ENCODE data around the gene PICALM. TPM values are rescaled to one million over a fixed set of nuclear protein-coding genes. Genes with fewer than 3 reads are reported as not detected.

The PICALM gene
- total and polyA plus RNA-seq, 2 of the 4 experiments (the other 2 are of a cell fraction): 235 to 453 TPM

DNA sequence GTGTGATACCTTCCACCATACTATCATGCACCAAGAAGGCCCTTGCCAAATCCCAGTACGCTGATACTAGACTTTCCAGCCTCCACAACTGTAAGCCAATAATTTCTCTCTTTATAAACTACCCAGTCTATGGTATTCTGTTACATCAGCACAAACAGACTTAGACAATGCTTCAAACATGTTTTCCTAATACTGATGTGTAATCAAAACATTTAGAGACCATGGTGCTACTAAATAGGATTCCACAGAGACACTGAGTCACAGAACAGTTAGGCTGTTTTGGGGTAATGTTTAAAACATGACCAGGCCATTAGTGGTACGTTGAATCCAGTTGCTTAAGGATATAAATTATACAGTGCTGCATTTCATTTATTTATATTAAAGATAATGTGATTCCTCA is 103.7 kb downstream of the PICALM start:
- no peak overlapping the region for H2AK5ac ChIP-seq (ENCODE audit: low read depth, low read length)

More for the DNA sequence above, 103.7 kb downstream of the PICALM start:
- Histone ChIP-seq H3K14ac (replicated peaks; ENCODE audit: low read depth, low read length) (no peak overlapping the region), H3K56ac (ENCODE audit: extremely low read depth, insufficient read depth, low read length) (no peak overlapping the region), H2BK20ac (ENCODE audit: low read depth, low read length) (no peak overlapping the region), H3K18ac (ENCODE audit: low read depth, low read length) (no peak overlapping the region), H3K9ac (ENCODE audit: low read depth, low read length) (no peak overlapping the region), H3K79me1 (ENCODE audit: low read depth in 1 of 2, low read length in 2 of 2) (peaks cover 22 to 70% of the 10 kb centered on the region in 2 experiments), H3K4me2 (ENCODE audit: low read depth, low read length) (no peak overlapping the region), H3K36me3 (ENCODE audit: control insufficient read depth, insufficient read depth, low read length) (peaks cover 15% of the 10 kb centered on the region), H3K27ac (ENCODE audit: insufficient read depth, low read length) (no peak overlapping the region), H4K8ac (ENCODE audit: low read depth in 2 of 2, low read length in 2 of 2) (no peak overlapping the region), H2BK120ac (ENCODE audit: low read depth, low read length) (no peak overlapping the region), H3K4me3 (ENCODE audit: insufficient read depth, low read depth, low read length) (no peak overlapping the region), H2AFZ (replicated peaks; ENCODE audit: low read length, poor library complexity) (no peak overlapping the region), H4K5ac (ENCODE audit: low read depth, low read length) (no peak overlapping the region), H3K9me3 (ENCODE audit: control insufficient read depth, insufficient read depth, low read length) (no peaks in the 10 kb centered on the region), H2AK9ac (replicated peaks; ENCODE audit: low read depth, low read length, poor library complexity) (no peak overlapping the region), H3K23ac (ENCODE audit: low read depth, low read length) (no peak overlapping the region), H4K91ac (ENCODE audit: insufficient read depth, low read depth, low read length) (no peak overlapping the region), H2BK5ac (ENCODE audit: low read depth, low read length, poor library complexity, severe bottlenecking) (peak overlapping the region; percentile 80), H4K20me1 (ENCODE audit: insufficient read depth, low read length) (peaks cover 64% of the 10 kb centered on the region), H2BK15ac (ENCODE audit: low read depth, low read length) (no peak overlapping the region), H3K9me1 (ENCODE audit: insufficient read depth, low read length) (peaks cover 23% of the 10 kb centered on the region), H3K27me3 (ENCODE audit: control insufficient read depth, insufficient read depth, low read length) (no peaks in the 10 kb centered on the region), H3K4me1 (ENCODE audit: control insufficient read depth, insufficient read depth, low read length) (peaks cover 14% of the 10 kb centered on the region), H3K4ac (ENCODE audit: low read depth, low read length) (no peak overlapping the region)
- TF ChIP-seq FOS (IDR thresholded peaks at IDR 0.05; ENCODE audit: low read depth, low read length) (peak; percentile 68; the same call in 1 of the 2 replicates), CEBPB (IDR thresholded peaks at IDR 0.05; ENCODE audit: low read depth, low read length) (peak; percentile 48; the same call in 1 of the 2 replicates), NFE2L2 (IDR thresholded peaks at IDR 0.05; ENCODE audit: low read depth, low read length) (no peak), MAFK (IDR thresholded peaks at IDR 0.05; ENCODE audit: low read depth, low read length) (peak; percentile 89), CHD1 (IDR thresholded peaks at IDR 0.05; ENCODE audit: low read depth, low read length) (no peak), BHLHE40 (IDR thresholded peaks at IDR 0.05; ENCODE audit: low read depth, low read length) (peak; percentile 34; the same call in 1 of the 2 replicates), MXI1 (IDR thresholded peaks at IDR 0.05; ENCODE audit: borderline replicate concordance, low read depth, low read length) (no peak), SMC3 (IDR thresholded peaks at IDR 0.05; ENCODE audit: low read depth, low read length) (no peak), RCOR1 (IDR thresholded peaks at IDR 0.05; ENCODE audit: insufficient replicate concordance, low read length) (no peak), MAZ (IDR thresholded peaks at IDR 0.05; ENCODE audit: borderline replicate concordance, low read depth, low read length) (no peak)
- TF ChIP-seq, protein P1, sequence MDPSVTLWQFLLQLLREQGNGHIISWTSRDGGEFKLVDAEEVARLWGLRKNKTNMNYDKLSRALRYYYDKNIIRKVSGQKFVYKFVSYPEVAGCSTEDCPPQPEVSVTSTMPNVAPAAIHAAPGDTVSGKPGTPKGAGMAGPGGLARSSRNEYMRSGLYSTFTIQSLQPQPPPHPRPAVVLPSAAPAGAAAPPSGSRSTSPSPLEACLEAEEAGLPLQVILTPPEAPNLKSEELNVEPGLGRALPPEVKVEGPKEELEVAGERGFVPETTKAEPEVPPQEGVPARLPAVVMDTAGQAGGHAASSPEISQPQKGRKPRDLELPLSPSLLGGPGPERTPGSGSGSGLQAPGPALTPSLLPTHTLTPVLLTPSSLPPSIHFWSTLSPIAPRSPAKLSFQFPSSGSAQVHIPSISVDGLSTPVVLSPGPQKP (IDR thresholded peaks at IDR 0.05; ENCODE audit: borderline replicate concordance, low read depth, low read length): no peak
- TF ChIP-seq, protein P2, sequence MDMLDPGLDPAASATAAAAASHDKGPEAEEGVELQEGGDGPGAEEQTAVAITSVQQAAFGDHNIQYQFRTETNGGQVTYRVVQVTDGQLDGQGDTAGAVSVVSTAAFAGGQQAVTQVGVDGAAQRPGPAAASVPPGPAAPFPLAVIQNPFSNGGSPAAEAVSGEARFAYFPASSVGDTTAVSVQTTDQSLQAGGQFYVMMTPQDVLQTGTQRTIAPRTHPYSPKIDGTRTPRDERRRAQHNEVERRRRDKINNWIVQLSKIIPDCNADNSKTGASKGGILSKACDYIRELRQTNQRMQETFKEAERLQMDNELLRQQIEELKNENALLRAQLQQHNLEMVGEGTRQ (IDR thresholded peaks at IDR 0.05; ENCODE audit: low read depth, low read length): no peak
- no TSS peak for BruUV-seq (replicated peaks)
- POLR2A ChIA-PET (ENCODE audit: unreplicated experiment): no interaction called here
- CTCF ChIA-PET: no interaction called here
- in situ Hi-C loops (cut with MboI; ENCODE audit: low sequenced_read_pairs): no loop called here
- DNase-seq: peak; percentile 90
- WGBS, 2 experiments (ENCODE audit: extremely low coverage in 2 of 2, insufficient read length in 1 of 2): 57% methylated on average over 1 of the region's 2 CpGs; no CpG with 5 or more reads in 1 of the 2 experiments
- peak; percentile 80 for ATAC-seq (ENCODE audit: low read depth)
- dilution Hi-C loops (cut with HindIII; ENCODE audit: low sequenced_read_pairs, unreplicated experiment): no loop called here
- intact Hi-C loops (cut with micrococcal nuclease): no loop called here

Measured in IMR-90 (cell line).